Dedifferentiated amniotic fluid mesenchymal stem cell (primary cell): ENCODE data around the gene RLIM.

ENCODE experiments used
- DNase-seq: peaks from one replicate; pipeline ENCODE4 v3.0.0-alpha.2; 2016; ENCODE audit errors: extremely low spot score

The RLIM gene

GRCh38 chrX:74536832-74537371 lies 77.5 kb downstream of the RLIM start:
- peak; percentile 29 for DNase-seq

DNA sequence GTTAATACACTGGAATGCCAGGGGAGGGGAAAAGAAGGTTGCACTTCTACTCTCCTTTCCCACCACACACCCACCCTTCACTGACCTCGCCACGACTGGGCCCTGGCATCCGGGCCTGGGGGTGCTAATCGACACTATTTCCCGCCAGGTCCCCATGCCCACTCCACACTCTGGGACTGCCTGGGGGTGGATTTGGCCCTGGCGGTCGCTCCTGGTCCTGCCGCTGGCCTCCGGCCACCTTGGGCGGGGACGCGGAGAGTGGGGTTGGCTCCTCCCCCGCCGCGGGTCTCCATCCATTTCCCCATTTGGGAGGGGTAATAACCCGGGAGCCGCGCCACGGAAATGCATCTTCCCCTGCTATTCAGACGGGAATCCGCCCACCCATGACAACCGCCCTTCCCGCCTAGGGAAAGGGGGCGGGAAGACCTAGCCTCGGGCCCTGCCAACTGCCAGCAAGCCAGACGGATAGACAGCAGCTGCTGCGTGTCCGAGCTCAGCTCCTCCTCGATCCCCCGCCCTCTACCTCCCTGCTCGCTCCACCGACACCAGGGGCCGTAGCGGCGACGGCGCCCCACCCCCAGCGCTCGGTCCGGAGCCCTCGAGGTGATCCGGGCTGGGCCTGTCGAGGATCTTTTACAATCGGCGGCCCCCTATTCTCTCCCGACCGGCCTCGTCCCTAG lies 78.1 kb downstream of the RLIM start:
- peak; percentile 35 for DNase-seq

GRCh38 chrX:74535408-74536151 lies 78.8 kb downstream of the RLIM start:
- peak; percentile 51 for DNase-seq
